ENCODE results near the gene NAP1L1.

Gene NAP1L1

GRCh38 chr12:76057326-76057725, 27.2 kb downstream of the NAP1L1 start:
- no peak for DNase-seq
- Histone ChIP-seq H3K4me3 (ENCODE audit: low read depth, low read length) (no peak overlapping the region), H3K9me3 (ENCODE audit: severe bottlenecking) (no peaks in the 10 kb centered on the region), H3K27me3 (ENCODE audit: insufficient read depth, low read depth, severe bottlenecking) (no peaks in the 10 kb centered on the region), H3K27ac (no peak overlapping the region), H3K36me3 (peaks cover 92% of the 10 kb centered on the region)
- TF ChIP-seq CTCF (IDR thresholded peaks at IDR 0.05; ENCODE audit: low read depth, low read length) = no peak

DNA sequence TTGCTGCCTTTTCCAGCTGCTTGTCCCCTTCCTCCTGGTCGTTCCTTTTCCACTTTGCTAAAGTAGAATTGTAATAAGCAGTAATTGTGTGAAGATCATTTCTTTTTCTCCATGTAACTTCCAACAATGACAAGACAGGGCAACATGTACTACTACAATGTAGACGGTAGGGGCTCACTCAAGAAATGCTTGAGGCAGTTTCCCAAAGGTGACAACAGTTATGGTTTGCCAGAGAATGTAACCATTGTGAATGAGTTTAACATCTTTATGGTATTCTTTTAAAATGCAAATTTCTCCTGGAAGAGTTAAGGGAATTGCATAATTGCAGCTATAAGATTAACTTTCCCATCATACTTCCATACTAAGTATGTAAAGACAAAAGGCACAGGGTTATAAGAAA, 29.1 kb downstream of the NAP1L1 start:
- H3K27me3 ChIP-seq (ENCODE audit: insufficient read depth, low read depth, severe bottlenecking) = no peaks in the 10 kb centered on the region
- no peak overlapping the region for H3K27ac ChIP-seq
- H3K9me3 ChIP-seq (ENCODE audit: severe bottlenecking) = no peaks in the 10 kb centered on the region
- no peak for DNase-seq
- no peak overlapping the region for H3K4me3 ChIP-seq (ENCODE audit: low read depth, low read length)
- no peak for TF ChIP-seq CTCF (IDR thresholded peaks at IDR 0.05; ENCODE audit: low read depth, low read length)
- H3K36me3 ChIP-seq = peaks cover 83% of the 10 kb centered on the region

GRCh38 chr12:76049575-76050251, 34.8 kb downstream of the NAP1L1 start:
- no peaks in the 10 kb centered on the region for H3K9me3 ChIP-seq (ENCODE audit: severe bottlenecking)
- H3K36me3 ChIP-seq = peaks cover 55% of the 10 kb centered on the region
- TF ChIP-seq CTCF (IDR thresholded peaks at IDR 0.05; ENCODE audit: low read depth, low read length) = no peak
- no peaks in the 10 kb centered on the region for H3K27me3 ChIP-seq (ENCODE audit: insufficient read depth, low read depth, severe bottlenecking)
- H3K4me3 ChIP-seq (ENCODE audit: low read depth, low read length) = no peak overlapping the region
- DNase-seq = no peak
- no peak overlapping the region for H3K27ac ChIP-seq

DNA sequence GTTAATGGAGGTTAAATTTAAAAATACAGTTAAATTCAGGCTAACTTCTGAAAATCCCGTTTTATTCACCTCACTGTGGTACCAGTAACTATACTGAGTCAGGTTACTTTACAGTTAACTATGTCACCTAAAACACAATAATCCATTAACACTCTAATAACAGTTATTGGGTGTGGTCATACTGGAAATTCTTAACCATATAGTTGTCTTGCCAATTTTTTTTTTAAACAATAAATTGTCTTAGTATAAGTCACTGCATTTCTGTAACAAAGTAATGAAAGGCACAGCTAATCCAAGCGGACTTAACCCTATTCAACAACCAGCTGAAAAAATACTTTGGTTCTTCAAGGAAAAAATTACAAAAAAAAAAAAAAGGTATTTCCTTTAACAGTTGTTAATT, 36.7 kb downstream of the NAP1L1 start:
- Histone ChIP-seq H3K27me3 (ENCODE audit: insufficient read depth, low read depth, severe bottlenecking) (no peaks in the 10 kb centered on the region), H3K4me3 (ENCODE audit: low read depth, low read length) (no peak overlapping the region), H3K9me3 (ENCODE audit: severe bottlenecking) (no peaks in the 10 kb centered on the region), H3K27ac (no peak overlapping the region), H3K36me3 (peaks cover 36% of the 10 kb centered on the region)
- DNase-seq = no peak
- no peak for TF ChIP-seq CTCF (IDR thresholded peaks at IDR 0.05; ENCODE audit: low read depth, low read length)

- Histone ChIP-seq H3K27me3 (ENCODE audit: insufficient read depth, low read depth, severe bottlenecking) (no peaks in the 10 kb centered on the region), H3K36me3 (peaks cover 29% of the 10 kb centered on the region), H3K27ac (no peak overlapping the region), H3K4me3 (ENCODE audit: low read depth, low read length) (no peak overlapping the region), H3K9me3 (ENCODE audit: severe bottlenecking) (no peaks in the 10 kb centered on the region)
- no peak for DNase-seq
- no peak for TF ChIP-seq CTCF (IDR thresholded peaks at IDR 0.05; ENCODE audit: low read depth, low read length)
Observed at GRCh38 chr12:76047060-76047459, 37.4 kb downstream of the NAP1L1 start.

DNA sequence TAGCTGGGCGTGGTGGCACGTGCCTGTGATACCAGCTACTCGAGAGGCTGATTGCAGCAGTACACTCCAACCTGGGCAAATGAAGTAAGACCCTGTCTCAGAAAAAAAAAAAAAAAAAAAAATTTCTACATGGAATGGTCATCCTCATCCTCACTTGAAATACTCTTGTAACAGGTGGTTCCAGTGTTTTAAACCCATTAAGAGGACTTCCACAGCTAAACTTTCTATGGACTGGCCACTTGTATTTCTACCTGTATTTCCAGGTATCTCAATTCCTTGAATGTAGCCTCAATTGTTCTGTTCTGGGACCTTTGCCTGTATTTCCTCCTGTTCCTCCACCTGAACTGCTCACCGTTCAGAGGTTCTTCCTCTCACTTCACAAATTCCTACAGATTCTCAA, 41.1 kb downstream of the NAP1L1 start:
- Histone ChIP-seq H3K4me3 (ENCODE audit: low read depth, low read length) (no peak overlapping the region), H3K27ac (no peak overlapping the region), H3K36me3 (peaks cover 2% of the 10 kb centered on the region), H3K9me3 (ENCODE audit: severe bottlenecking) (no peaks in the 10 kb centered on the region), H3K27me3 (ENCODE audit: insufficient read depth, low read depth, severe bottlenecking) (no peaks in the 10 kb centered on the region)
- DNase-seq = no peak
- no peak for TF ChIP-seq CTCF (IDR thresholded peaks at IDR 0.05; ENCODE audit: low read depth, low read length)
